Gastrocnemius medialis (tissue), 4 donors: ENCODE measurements around the gene PPOX. TPM values are rescaled to one million over a fixed set of nuclear protein-coding genes. Genes with fewer than 3 reads are reported as not detected.

Source experiments
- ATAC-seq, 2 donors: fragments of 150-250 bp; one replicate each; pipeline ENCODE4 v1.9.1; 2016
- DNase-seq, 2 donors: peaks; one replicate each; pipeline ENCODE4 v3.0.0-alpha.2; 2019
- H3K27ac ChIP-seq, 4 donors: fragments of 200-600 bp; sonication (generic); 1 replicate in 1 of 4; 2 replicates in 3 of 4; pipeline ENCODE4 v1.5.1; 2016 to 2018; ENCODE audit warnings: mild to moderate bottlenecking in 2 of 4, moderate library complexity in 1 of 4
- H3K27me3 ChIP-seq, 3 donors: fragments of 200-600 bp; sonication (generic) in 2 of 3; 1 replicate in 1 of 3; 2 replicates in 2 of 3; pipeline versions ENCODE4 v1.5.1 to v1.6.0; 2016 to 2019; ENCODE audit warnings: mild to moderate bottlenecking in 1 of 3, moderate library complexity in 1 of 3
- H3K36me3 ChIP-seq, 2 donors: fragments of 200-600 bp; sonication (generic) in 1 of 2; one replicate each; pipeline ENCODE4 v1.5.1; 2017 to 2018
- H3K4me1 ChIP-seq, 2 donors: fragments of 200-600 bp; sonication (generic) in 1 of 2; one replicate each; pipeline ENCODE4 v1.5.1; 2016 to 2017; ENCODE audit warnings: mild to moderate bottlenecking in 2 of 2
- H3K4me3 ChIP-seq, 4 donors: fragments of 200-600 bp; sonication (generic) in 3 of 4; 1 replicate in 1 of 4; 2 replicates in 3 of 4; pipeline ENCODE4 v1.5.1; 2016 to 2019; ENCODE audit warnings: mild to moderate bottlenecking in 2 of 4
- H3K9me3 ChIP-seq, 3 donors: fragments of 200-600 bp; sonication (generic) in 2 of 3; 1 replicate in 1 of 3; 2 replicates in 2 of 3; pipeline ENCODE4 v1.5.1; 2016 to 2019
- CTCF ChIP-seq, 5 experiments: fragments of 450-650 bp in 3 of 5; fragments of 200-600 bp in 2 of 5; sonication (generic) in 2 of 5; IDR thresholded peaks in 4 of 5; conservative IDR thresholded peaks in 1 of 5; 1 replicate in 4 of 5; 2 replicates in 1 of 5; pipeline ENCODE4 v1.5.1; 2016 to 2019; ENCODE audit warnings: antibody characterized with exemption in 5 of 5, mild to moderate bottlenecking in 3 of 5, moderate library complexity in 3 of 5
- POLR2A ChIP-seq, 2 donors: fragments of 450-650 bp; IDR thresholded peaks; one replicate each; pipeline ENCODE4 v1.6.1; 2017; ENCODE audit warnings: antibody characterized with exemption in 2 of 2, mild to moderate bottlenecking in 2 of 2, moderate library complexity in 2 of 2
- in situ Hi-C, 4 donors: fragments of 200-750 bp; cut with MboI; loops; one replicate each; pipeline versions ENCODE4 v1.15.0 to v1.8.0; 2017; ENCODE audit warnings: low sequenced_read_pairs in 4 of 4
- intact Hi-C: fragments of 100-400 bp; cut with DNase I; formaldehyde crosslinking; loops from one replicate; pipeline ENCODE4 v1.15.1; 2023; ENCODE audit warnings: low total_unique reads
- total RNA-seq, 4 donors: library from RNA; depleted of rRNA; stranded (reverse); fragments of >200 nt; gene quantifications; one replicate each; pipeline versions ENCODE4 v1.1.0 to v1.2.3, GENCODE V29; 2016

Gene PPOX
- total RNA-seq, 4 donors from 2014 or later: 4.0 to 14.7 (median 7.3) TPM

GRCh38 chr1:161174911-161175310 lies 8.7 kb downstream of the PPOX start:
- in situ Hi-C loops (loop anchor here in 1 of 4 donors (10.0 to 25.0 kb wide), 2 partner anchors 50 to 587 kb away; partner anchors contain the start of genes APOA2, ATF6 and TOMM40L), intact Hi-C loops (no loop called here)
- H3K9me3 ChIP-seq: no peaks in the 10 kb centered on the region
- H3K4me3 ChIP-seq: no peak overlapping the region
- no peak overlapping the region for H3K27ac ChIP-seq
- peaks cover 5 to 53% of the 10 kb centered on the region in 2 donors for H3K36me3 ChIP-seq
- no peak for TF ChIP-seq CTCF (IDR thresholded peaks at IDR 0.05 in 4 of 5, conservative IDR thresholded peaks at IDR 0.05 in 1 of 5)
- TF ChIP-seq POLR2A (IDR thresholded peaks at IDR 0.05): no peak
- H3K27me3 ChIP-seq: no peaks in the 10 kb centered on the region
- DNase-seq (no peak), ATAC-seq (no peak)
- H3K4me1 ChIP-seq: peaks cover 19 to 23% of the 10 kb centered on the region in 2 donors

- Histone ChIP-seq H3K4me3 (peak overlapping the region; percentile 72 to 92 (median 80)), H3K27ac (peak overlapping the region; percentile 87 to 91 (median 89)), H3K27me3 (no peaks in the 10 kb centered on the region), H3K36me3 (peaks cover 0 to 43% of the 10 kb centered on the region in 2 donors), H3K4me1 (peaks cover 19 to 23% of the 10 kb centered on the region in 2 donors), H3K9me3 (no peaks in the 10 kb centered on the region)
- ATAC-seq: no peak
- TF ChIP-seq CTCF (IDR thresholded peaks at IDR 0.05 in 4 of 5, conservative IDR thresholded peaks at IDR 0.05 in 1 of 5): no peak
- TF ChIP-seq POLR2A (IDR thresholded peaks at IDR 0.05): no peak
- in situ Hi-C loops (loop anchor here in 1 of 4 donors (10.0 to 25.0 kb wide), 2 partner anchors 49 to 586 kb away; partner anchors contain the start of genes APOA2, ATF6 and TOMM40L), intact Hi-C loops (loop anchor here (1.0 kb wide), 1 partner anchor 26 kb away; the partner anchor contains the start of gene NDUFS2)
- DNase-seq: no peak
These were observed 9.7 kb downstream of the PPOX start for GRCh38 chr1:161175771-161176453.

- no peaks in the 10 kb centered on the region for H3K9me3 ChIP-seq
- peak overlapping the region; percentile 87 to 91 (median 89) for H3K27ac ChIP-seq
- TF ChIP-seq CTCF (IDR thresholded peaks at IDR 0.05 in 4 of 5, conservative IDR thresholded peaks at IDR 0.05 in 1 of 5) (no peak), POLR2A (IDR thresholded peaks at IDR 0.05) (no peak)
- peaks cover 19 to 23% of the 10 kb centered on the region in 2 donors for H3K4me1 ChIP-seq
- in situ Hi-C loops: loop anchor here in 1 of 4 donors (10.0 to 25.0 kb wide), 2 partner anchors 48 to 586 kb away; partner anchors contain the start of genes APOA2, ATF6 and TOMM40L
- intact Hi-C loops: loop anchor here (1.0 kb wide), 2 partner anchors 10 to 26 kb away; partner anchors contain the start of genes NDUFS2 and PPOX
- peaks cover 0 to 36% of the 10 kb centered on the region in 2 donors for H3K36me3 ChIP-seq
- no peaks in the 10 kb centered on the region for H3K27me3 ChIP-seq
- peak overlapping the region; percentile 72 to 92 (median 80) for H3K4me3 ChIP-seq
- ATAC-seq (peak; percentile 8 to 16), DNase-seq (no peak)
These were observed 10.4 kb downstream of the PPOX start for GRCh38 chr1:161176468-161177111.

- ATAC-seq (peak; percentile 92 to 94), DNase-seq (peak; percentile 84 to 85)
- peaks cover 18 to 21% of the 10 kb centered on the region in 2 donors for H3K4me1 ChIP-seq
- peak within 1 kb of the TSS; percentile 72 to 92 (median 80) for H3K4me3 ChIP-seq
- intact Hi-C loops: loop anchor here (1.0 kb wide), 1 partner anchor 11 kb away; the partner anchor contains the start of gene PPOX
- TF ChIP-seq CTCF (IDR thresholded peaks at IDR 0.05 in 4 of 5, conservative IDR thresholded peaks at IDR 0.05 in 1 of 5) (no peak), POLR2A (IDR thresholded peaks at IDR 0.05) (peak; percentile 90 to 93)
- no peaks in the 10 kb centered on the region for H3K27me3 ChIP-seq
- H3K27ac ChIP-seq: peak within 1 kb of the TSS; percentile 87 to 91 (median 89)
- no peaks in the 10 kb centered on the region for H3K9me3 ChIP-seq
- peaks cover 0 to 29% of the 10 kb centered on the region in 2 donors for H3K36me3 ChIP-seq
- in situ Hi-C loops: loop anchor here in 1 of 4 donors (10.0 to 25.0 kb wide), 2 partner anchors 47 to 585 kb away; partner anchors contain the start of genes APOA2, ATF6 and TOMM40L
These were observed 11.1 kb downstream of the PPOX start, which contains the start of gene B4GALT3 for GRCh38 chr1:161177112-161177935. Gene B4GALT3, minus strand, starts transcription at chr1:161177507. Its CDS starts 1,447 bp downstream, at chr1:161176060.
